Liver (tissue), 3 donors: ENCODE data around the gene CDC14A.

ENCODE experiments used
- GABPA ChIP-seq, 2 donors: IDR thresholded peaks in 1 of 2; conservative IDR thresholded peaks in 1 of 2; 2 replicates each; pipeline ENCODE4 v1.6.1; 2016; ENCODE audit warnings: antibody characterized with exemption in 2 of 2, mild to moderate bottlenecking in 1 of 2, moderate library complexity in 1 of 2
- RAD21 ChIP-seq, 2 donors: IDR thresholded peaks; 2 replicates each; pipeline ENCODE4 v1.6.1; 2016; ENCODE audit warnings: antibody characterized with exemption in 2 of 2, mild to moderate bottlenecking in 2 of 2
- SP1 ChIP-seq: IDR thresholded peaks from 2 replicates; pipeline ENCODE4 v1.6.1; 2018; ENCODE audit warnings: antibody characterized with exemption, mild to moderate bottlenecking
- YY1 ChIP-seq: IDR thresholded peaks from 2 replicates; pipeline ENCODE4 v1.6.1; 2016; ENCODE audit warnings: antibody characterized with exemption, mild to moderate bottlenecking
- TF ChIP-seq, protein P1 (sequence below): fragments of 150-350 bp; IDR thresholded peaks from 2 replicates; pipeline ENCODE4 v1.5.1; 2017; ENCODE audit warnings: improper control_type of control experiment, low read depth, low read length; ENCODE audit not compliant: missing input control
- TF ChIP-seq, protein P2 (sequence below): IDR thresholded peaks from 2 replicates; pipeline ENCODE4 v1.6.1; 2016; ENCODE audit warnings: antibody characterized with exemption
- TF ChIP-seq, protein P3 (sequence below): IDR thresholded peaks from 2 replicates; pipeline ENCODE4 v1.6.1; 2016; ENCODE audit warnings: antibody characterized with exemption
- TF ChIP-seq, protein P4 (sequence below): IDR thresholded peaks from 2 replicates; pipeline ENCODE4 v1.6.1; 2016; ENCODE audit warnings: antibody characterized with exemption, mild to moderate bottlenecking
- donor health status: healthy.
- donor health status: healthy.

DNA sequence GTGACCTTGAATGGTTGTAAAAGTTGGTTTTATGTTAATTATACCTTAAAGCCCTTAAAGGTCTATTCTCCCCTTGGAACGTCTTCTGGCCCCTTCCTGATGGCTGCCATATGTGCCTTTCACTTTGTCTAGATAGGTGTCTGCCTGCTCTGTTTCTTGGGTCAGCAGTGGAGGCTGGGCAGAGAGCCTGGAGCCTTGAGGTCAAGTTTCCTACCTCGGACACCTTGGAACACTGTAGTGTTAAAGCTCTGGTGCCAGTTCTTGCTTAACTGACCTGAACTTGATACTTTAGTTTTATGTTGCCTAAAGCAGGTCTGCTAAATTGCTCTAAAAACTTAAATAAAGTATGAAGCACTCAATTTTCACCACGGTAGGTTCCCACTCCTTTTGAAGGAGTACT lies 86.5 kb downstream of the CDC14A start:
- TF ChIP-seq GABPA (IDR thresholded peaks at IDR 0.05 in 1 of 2, conservative IDR thresholded peaks at IDR 0.05 in 1 of 2): no peak
- TF ChIP-seq, protein P1, sequence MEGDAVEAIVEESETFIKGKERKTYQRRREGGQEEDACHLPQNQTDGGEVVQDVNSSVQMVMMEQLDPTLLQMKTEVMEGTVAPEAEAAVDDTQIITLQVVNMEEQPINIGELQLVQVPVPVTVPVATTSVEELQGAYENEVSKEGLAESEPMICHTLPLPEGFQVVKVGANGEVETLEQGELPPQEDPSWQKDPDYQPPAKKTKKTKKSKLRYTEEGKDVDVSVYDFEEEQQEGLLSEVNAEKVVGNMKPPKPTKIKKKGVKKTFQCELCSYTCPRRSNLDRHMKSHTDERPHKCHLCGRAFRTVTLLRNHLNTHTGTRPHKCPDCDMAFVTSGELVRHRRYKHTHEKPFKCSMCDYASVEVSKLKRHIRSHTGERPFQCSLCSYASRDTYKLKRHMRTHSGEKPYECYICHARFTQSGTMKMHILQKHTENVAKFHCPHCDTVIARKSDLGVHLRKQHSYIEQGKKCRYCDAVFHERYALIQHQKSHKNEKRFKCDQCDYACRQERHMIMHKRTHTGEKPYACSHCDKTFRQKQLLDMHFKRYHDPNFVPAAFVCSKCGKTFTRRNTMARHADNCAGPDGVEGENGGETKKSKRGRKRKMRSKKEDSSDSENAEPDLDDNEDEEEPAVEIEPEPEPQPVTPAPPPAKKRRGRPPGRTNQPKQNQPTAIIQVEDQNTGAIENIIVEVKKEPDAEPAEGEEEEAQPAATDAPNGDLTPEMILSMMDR: no peak
- TF ChIP-seq, protein P2, sequence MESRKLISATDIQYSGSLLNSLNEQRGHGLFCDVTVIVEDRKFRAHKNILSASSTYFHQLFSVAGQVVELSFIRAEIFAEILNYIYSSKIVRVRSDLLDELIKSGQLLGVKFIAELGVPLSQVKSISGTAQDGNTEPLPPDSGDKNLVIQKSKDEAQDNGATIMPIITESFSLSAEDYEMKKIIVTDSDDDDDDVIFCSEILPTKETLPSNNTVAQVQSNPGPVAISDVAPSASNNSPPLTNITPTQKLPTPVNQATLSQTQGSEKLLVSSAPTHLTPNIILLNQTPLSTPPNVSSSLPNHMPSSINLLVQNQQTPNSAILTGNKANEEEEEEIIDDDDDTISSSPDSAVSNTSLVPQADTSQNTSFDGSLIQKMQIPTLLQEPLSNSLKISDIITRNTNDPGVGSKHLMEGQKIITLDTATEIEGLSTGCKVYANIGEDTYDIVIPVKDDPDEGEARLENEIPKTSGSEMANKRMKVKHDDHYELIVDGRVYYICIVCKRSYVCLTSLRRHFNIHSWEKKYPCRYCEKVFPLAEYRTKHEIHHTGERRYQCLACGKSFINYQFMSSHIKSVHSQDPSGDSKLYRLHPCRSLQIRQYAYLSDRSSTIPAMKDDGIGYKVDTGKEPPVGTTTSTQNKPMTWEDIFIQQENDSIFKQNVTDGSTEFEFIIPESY: no peak
- TF ChIP-seq SP1: no peak
- TF ChIP-seq YY1: no peak
- TF ChIP-seq, protein P3, sequence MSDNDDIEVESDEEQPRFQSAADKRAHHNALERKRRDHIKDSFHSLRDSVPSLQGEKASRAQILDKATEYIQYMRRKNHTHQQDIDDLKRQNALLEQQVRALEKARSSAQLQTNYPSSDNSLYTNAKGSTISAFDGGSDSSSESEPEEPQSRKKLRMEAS: no peak
- TF ChIP-seq RAD21 (IDR thresholded peaks at IDR 0.05): no peak
- TF ChIP-seq, protein P4, sequence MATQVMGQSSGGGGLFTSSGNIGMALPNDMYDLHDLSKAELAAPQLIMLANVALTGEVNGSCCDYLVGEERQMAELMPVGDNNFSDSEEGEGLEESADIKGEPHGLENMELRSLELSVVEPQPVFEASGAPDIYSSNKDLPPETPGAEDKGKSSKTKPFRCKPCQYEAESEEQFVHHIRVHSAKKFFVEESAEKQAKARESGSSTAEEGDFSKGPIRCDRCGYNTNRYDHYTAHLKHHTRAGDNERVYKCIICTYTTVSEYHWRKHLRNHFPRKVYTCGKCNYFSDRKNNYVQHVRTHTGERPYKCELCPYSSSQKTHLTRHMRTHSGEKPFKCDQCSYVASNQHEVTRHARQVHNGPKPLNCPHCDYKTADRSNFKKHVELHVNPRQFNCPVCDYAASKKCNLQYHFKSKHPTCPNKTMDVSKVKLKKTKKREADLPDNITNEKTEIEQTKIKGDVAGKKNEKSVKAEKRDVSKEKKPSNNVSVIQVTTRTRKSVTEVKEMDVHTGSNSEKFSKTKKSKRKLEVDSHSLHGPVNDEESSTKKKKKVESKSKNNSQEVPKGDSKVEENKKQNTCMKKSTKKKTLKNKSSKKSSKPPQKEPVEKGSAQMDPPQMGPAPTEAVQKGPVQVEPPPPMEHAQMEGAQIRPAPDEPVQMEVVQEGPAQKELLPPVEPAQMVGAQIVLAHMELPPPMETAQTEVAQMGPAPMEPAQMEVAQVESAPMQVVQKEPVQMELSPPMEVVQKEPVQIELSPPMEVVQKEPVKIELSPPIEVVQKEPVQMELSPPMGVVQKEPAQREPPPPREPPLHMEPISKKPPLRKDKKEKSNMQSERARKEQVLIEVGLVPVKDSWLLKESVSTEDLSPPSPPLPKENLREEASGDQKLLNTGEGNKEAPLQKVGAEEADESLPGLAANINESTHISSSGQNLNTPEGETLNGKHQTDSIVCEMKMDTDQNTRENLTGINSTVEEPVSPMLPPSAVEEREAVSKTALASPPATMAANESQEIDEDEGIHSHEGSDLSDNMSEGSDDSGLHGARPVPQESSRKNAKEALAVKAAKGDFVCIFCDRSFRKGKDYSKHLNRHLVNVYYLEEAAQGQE: no peak
